ENCODE results near the gene TMEM121.

DNA sequence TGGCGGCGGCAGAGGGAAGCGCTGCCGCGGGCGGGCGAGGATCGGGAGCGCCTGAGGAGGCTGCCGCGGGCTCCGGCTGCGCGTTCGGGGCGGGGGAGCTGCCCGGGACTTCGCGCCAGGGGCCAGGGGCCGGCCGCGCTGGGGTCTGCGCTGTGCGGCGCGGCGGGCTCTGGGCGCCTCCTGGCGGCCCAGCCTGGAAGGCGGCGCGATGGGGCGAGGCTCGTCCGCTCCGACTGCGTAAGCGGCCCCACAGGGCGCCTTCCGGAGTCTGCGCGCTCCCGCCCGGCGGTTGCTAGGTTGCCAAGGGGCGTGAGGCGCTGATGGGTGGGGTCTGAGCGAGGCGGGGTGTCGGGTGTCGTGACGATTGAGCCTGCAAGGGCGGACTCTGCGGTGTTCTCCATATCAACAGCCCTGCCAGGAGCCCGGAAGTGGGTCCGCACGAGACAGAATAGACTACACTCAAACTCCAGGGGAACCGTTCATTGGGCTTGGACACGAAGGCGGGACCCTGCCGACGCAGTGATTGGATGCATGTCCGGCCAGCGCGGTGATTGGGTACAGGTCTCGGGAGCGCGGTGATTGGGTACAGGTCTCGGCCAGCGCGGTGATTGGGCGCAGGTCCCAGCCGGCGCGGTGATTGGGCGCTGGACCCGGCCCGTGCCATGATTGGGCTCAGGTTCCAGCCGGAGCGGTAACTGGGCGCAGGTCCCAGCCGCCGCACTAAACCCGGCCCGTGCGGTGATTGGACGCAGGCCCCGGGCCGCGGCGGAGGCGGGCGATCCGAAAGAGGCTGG is 35.6 kb upstream of the TMEM121 start, which contains the start of gene TEDC1:
- TF ChIP-seq, protein P1, sequence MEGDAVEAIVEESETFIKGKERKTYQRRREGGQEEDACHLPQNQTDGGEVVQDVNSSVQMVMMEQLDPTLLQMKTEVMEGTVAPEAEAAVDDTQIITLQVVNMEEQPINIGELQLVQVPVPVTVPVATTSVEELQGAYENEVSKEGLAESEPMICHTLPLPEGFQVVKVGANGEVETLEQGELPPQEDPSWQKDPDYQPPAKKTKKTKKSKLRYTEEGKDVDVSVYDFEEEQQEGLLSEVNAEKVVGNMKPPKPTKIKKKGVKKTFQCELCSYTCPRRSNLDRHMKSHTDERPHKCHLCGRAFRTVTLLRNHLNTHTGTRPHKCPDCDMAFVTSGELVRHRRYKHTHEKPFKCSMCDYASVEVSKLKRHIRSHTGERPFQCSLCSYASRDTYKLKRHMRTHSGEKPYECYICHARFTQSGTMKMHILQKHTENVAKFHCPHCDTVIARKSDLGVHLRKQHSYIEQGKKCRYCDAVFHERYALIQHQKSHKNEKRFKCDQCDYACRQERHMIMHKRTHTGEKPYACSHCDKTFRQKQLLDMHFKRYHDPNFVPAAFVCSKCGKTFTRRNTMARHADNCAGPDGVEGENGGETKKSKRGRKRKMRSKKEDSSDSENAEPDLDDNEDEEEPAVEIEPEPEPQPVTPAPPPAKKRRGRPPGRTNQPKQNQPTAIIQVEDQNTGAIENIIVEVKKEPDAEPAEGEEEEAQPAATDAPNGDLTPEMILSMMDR (IDR thresholded peaks at IDR 0.05) = peak; percentile 63
- TF ChIP-seq RCOR1 (IDR thresholded peaks at IDR 0.05; ENCODE audit: low read length) = no peak
- no peak for TF ChIP-seq NFIC (IDR thresholded peaks at IDR 0.05; ENCODE audit: borderline replicate concordance)
- TF ChIP-seq EP300 (IDR thresholded peaks at IDR 0.05; ENCODE audit: borderline replicate concordance in 1 of 2, low read depth in 1 of 2, low read length in 1 of 2) = no peak
- TF ChIP-seq RAD21 (IDR thresholded peaks at IDR 0.05; ENCODE audit: low read length) = peak; percentile 73
- TF ChIP-seq, protein P2, sequence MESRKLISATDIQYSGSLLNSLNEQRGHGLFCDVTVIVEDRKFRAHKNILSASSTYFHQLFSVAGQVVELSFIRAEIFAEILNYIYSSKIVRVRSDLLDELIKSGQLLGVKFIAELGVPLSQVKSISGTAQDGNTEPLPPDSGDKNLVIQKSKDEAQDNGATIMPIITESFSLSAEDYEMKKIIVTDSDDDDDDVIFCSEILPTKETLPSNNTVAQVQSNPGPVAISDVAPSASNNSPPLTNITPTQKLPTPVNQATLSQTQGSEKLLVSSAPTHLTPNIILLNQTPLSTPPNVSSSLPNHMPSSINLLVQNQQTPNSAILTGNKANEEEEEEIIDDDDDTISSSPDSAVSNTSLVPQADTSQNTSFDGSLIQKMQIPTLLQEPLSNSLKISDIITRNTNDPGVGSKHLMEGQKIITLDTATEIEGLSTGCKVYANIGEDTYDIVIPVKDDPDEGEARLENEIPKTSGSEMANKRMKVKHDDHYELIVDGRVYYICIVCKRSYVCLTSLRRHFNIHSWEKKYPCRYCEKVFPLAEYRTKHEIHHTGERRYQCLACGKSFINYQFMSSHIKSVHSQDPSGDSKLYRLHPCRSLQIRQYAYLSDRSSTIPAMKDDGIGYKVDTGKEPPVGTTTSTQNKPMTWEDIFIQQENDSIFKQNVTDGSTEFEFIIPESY (IDR thresholded peaks at IDR 0.05; ENCODE audit: borderline replicate concordance, low read depth) = no peak
- TF ChIP-seq, protein P3, sequence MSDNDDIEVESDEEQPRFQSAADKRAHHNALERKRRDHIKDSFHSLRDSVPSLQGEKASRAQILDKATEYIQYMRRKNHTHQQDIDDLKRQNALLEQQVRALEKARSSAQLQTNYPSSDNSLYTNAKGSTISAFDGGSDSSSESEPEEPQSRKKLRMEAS (IDR thresholded peaks at IDR 0.05; ENCODE audit: low read depth) = peak; percentile 48
- peak; percentile 87 for TF ChIP-seq SMC3 (IDR thresholded peaks at IDR 0.05; ENCODE audit: low read depth, low read length)
- TF ChIP-seq POLR2AphosphoS5 (IDR thresholded peaks at IDR 0.05; ENCODE audit: low read depth, low read length) = no peak
- TF ChIP-seq, protein P4, sequence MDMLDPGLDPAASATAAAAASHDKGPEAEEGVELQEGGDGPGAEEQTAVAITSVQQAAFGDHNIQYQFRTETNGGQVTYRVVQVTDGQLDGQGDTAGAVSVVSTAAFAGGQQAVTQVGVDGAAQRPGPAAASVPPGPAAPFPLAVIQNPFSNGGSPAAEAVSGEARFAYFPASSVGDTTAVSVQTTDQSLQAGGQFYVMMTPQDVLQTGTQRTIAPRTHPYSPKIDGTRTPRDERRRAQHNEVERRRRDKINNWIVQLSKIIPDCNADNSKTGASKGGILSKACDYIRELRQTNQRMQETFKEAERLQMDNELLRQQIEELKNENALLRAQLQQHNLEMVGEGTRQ (IDR thresholded peaks at IDR 0.05; ENCODE audit: borderline replicate concordance, low read depth, low read length) = no peak
- no peak for TF ChIP-seq FOSL2 (IDR thresholded peaks at IDR 0.05; ENCODE audit: borderline replicate concordance, low read depth)
- TF ChIP-seq MXI1 (IDR thresholded peaks at IDR 0.05; ENCODE audit: low read depth, low read length) = peak; percentile 85; the same call in 1 of the 2 replicates

Data from SK-N-SH (cell line).